ENCODE data around the gene AP3B2. TPM values are rescaled to one million over a fixed set of nuclear protein-coding genes. Genes with fewer than 3 reads are reported as not detected.

AP3B2 gene
- total and polyA plus RNA-seq, 2 of the 4 experiments (the other 2 are of a cell fraction): 0.14 TPM; not detected in 1

GRCh38 chr15:82674873-82675272 is 34.8 kb downstream of the AP3B2 start:
- WGBS, 2 experiments (ENCODE audit: extremely low coverage in 2 of 2, insufficient read length in 1 of 2): no CpG with 5 or more reads among the region's 2 CpGs
- Histone ChIP-seq H2BK120ac (ENCODE audit: low read depth, low read length) (no peak overlapping the region), H3K9ac (ENCODE audit: low read depth, low read length) (no peak overlapping the region), H3K36me3 (ENCODE audit: control insufficient read depth, insufficient read depth, low read length) (no peaks in the 10 kb centered on the region), H2BK5ac (ENCODE audit: low read depth, low read length, poor library complexity, severe bottlenecking) (no peak overlapping the region), H3K27ac (ENCODE audit: insufficient read depth, low read length) (no peak overlapping the region), H4K5ac (ENCODE audit: low read depth, low read length) (no peak overlapping the region), H2BK20ac (ENCODE audit: low read depth, low read length) (no peak overlapping the region), H3K9me3 (ENCODE audit: control insufficient read depth, insufficient read depth, low read length) (no peaks in the 10 kb centered on the region), H3K4ac (ENCODE audit: low read depth, low read length) (no peak overlapping the region), H4K91ac (ENCODE audit: insufficient read depth, low read depth, low read length) (no peak overlapping the region), H4K20me1 (ENCODE audit: insufficient read depth, low read length) (no peaks in the 10 kb centered on the region), H3K27me3 (ENCODE audit: control insufficient read depth, insufficient read depth, low read length) (peaks cover 12% of the 10 kb centered on the region), H3K9me1 (ENCODE audit: insufficient read depth, low read length) (no peaks in the 10 kb centered on the region), H3K23ac (ENCODE audit: low read depth, low read length) (no peak overlapping the region), H3K14ac (replicated peaks; ENCODE audit: low read depth, low read length) (no peak overlapping the region), H3K4me2 (ENCODE audit: low read depth, low read length) (no peak overlapping the region), H3K4me3 (ENCODE audit: insufficient read depth, low read depth, low read length) (no peak overlapping the region), H4K8ac (ENCODE audit: low read depth in 2 of 2, low read length in 2 of 2) (no peak overlapping the region), H2AFZ (replicated peaks; ENCODE audit: low read length, poor library complexity) (no peak overlapping the region), H3K18ac (ENCODE audit: low read depth, low read length) (no peak overlapping the region), H3K56ac (ENCODE audit: extremely low read depth, insufficient read depth, low read length) (no peak overlapping the region), H2AK5ac (ENCODE audit: low read depth, low read length) (no peak overlapping the region), H3K4me1 (ENCODE audit: control insufficient read depth, insufficient read depth, low read length) (no peaks in the 10 kb centered on the region), H3K79me1 (ENCODE audit: low read depth in 1 of 2, low read length in 2 of 2) (no peaks in the 10 kb centered on the region), H2BK15ac (ENCODE audit: low read depth, low read length) (no peak overlapping the region), H2AK9ac (replicated peaks; ENCODE audit: low read depth, low read length, poor library complexity) (no peak overlapping the region)
- DNase-seq (no peak), ATAC-seq (ENCODE audit: low read depth) (no peak)
- TF ChIP-seq BHLHE40 (IDR thresholded peaks at IDR 0.05; ENCODE audit: low read depth, low read length) (no peak), RAD21 (IDR thresholded peaks at IDR 0.05; ENCODE audit: low read length) (no peak), RFX5 (IDR thresholded peaks at IDR 0.05; ENCODE audit: low read depth, low read length) (no peak), RCOR1 (IDR thresholded peaks at IDR 0.05; ENCODE audit: insufficient replicate concordance, low read length) (no peak), MAFK (IDR thresholded peaks at IDR 0.05; ENCODE audit: low read depth, low read length) (no peak), MAZ (IDR thresholded peaks at IDR 0.05; ENCODE audit: borderline replicate concordance, low read depth, low read length) (no peak), ELK1 (IDR thresholded peaks at IDR 0.05; ENCODE audit: borderline replicate concordance, low read depth, low read length) (no peak), CEBPB (IDR thresholded peaks at IDR 0.05; ENCODE audit: low read depth, low read length) (no peak), SMC3 (IDR thresholded peaks at IDR 0.05; ENCODE audit: low read depth, low read length) (no peak), POLR2A (IDR thresholded peaks at IDR 0.05; ENCODE audit: low read depth, low read length) (no peak), USF2 (IDR thresholded peaks at IDR 0.05; ENCODE audit: low read depth, low read length) (no peak), MXI1 (IDR thresholded peaks at IDR 0.05; ENCODE audit: borderline replicate concordance, low read depth, low read length) (no peak), CHD1 (IDR thresholded peaks at IDR 0.05; ENCODE audit: low read depth, low read length) (no peak), FOS (IDR thresholded peaks at IDR 0.05; ENCODE audit: low read depth, low read length) (no peak), NFE2L2 (IDR thresholded peaks at IDR 0.05; ENCODE audit: low read depth, low read length) (no peak)
- dilution Hi-C loops (cut with HindIII; ENCODE audit: low sequenced_read_pairs, unreplicated experiment): no loop called here
- no TSS peak for BruUV-seq (replicated peaks)
- POLR2A ChIA-PET (ENCODE audit: unreplicated experiment): no interaction called here
- CTCF ChIA-PET: no interaction called here
- in situ Hi-C loops (cut with MboI; ENCODE audit: low sequenced_read_pairs): no loop called here
- intact Hi-C loops (cut with micrococcal nuclease): no loop called here

Data from IMR-90 (cell line).